Epithelial cell of proximal tubule (primary cell): ENCODE measurements around the gene DYRK3. TPM values are rescaled to one million over a fixed set of nuclear protein-coding genes. Genes with fewer than 3 reads are reported as not detected.

Experiments
- DNase-seq: peaks from one replicate; pipeline ENCODE4 v3.0.0-alpha.2; 2011; ENCODE audit warnings: low read depth
- H3K4me3 ChIP-seq: 2 replicates; pipeline ENCODE4 v1.5.1; 2011; ENCODE audit warnings: low read depth, mild to moderate bottlenecking, low read length
- CTCF ChIP-seq: conservative IDR thresholded peaks from 2 replicates; pipeline ENCODE4 v1.5.1; 2012; ENCODE audit warnings: low read depth, mild to moderate bottlenecking, low read length
- total RNA-seq: library from RNA; depleted of rRNA; stranded (reverse); fragments of >200 nt; gene quantifications from 2 replicates; pipeline ENCODE4 v1.2.3, GENCODE V29; 2015

The DYRK3 gene
- total RNA-seq, 1 donor from 2014 or later = 2.9 TPM

DNA sequence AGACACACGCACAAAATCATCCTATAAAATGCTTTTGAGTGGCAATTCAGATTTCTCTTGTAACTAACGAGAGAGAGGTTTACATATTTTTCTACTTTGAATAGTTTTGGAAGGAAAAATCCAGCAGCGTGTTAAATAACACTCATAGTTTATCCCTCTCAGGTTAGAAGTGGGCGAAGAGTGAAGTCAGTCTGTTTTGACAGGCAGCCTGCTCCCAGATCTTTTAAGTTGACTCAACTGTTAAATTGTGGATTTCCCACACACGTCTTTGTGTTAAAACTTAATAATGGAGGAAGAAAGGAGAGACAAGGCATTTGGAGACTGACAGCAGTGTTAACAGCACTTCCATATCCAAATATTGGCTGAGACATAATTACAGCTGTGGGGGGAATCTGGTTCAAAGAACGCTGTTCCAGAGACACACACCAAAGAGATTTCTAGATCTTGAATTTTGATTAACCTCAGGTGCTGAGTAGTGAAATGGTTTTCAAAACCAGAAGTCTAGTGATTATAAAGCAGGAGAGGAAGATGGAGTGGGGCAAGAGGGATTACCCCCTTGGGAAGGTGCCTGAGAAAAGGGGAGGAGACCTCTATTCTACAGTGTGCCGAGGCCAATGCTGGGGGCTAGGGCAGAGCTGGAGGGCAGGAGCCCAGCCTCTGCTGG, 52.0 kb downstream of the DYRK3 start:
- DNase-seq = no peak
- H3K4me3 ChIP-seq = peak overlapping the region; percentile 94
- TF ChIP-seq CTCF = no peak

DNA sequence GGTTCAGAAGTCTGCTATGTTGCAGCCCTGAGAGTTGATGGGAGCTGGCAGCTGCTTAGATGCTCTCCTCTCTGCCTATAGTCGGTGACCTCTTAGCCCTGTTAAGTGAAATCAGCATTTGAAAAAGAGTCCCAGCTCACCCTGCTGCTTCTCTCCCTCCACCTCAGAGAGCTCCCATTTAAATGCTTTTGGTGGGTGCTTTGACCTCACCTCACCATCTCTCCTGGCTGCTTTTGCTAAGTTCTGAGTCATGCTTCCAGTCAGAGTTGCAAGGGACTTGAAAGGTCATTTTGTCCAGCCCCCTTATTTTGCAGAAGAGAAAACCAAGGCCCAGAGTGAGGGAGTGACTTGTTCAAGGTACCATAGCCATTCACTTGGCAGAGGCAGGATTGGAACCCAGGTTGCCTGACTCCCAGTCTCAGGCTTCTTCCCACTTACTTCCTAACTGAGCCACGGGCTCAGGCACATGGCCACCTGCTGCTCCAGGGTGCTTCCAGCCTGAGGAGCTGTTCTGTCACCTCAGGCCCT, 52.6 kb downstream of the DYRK3 start:
- no peak for DNase-seq
- no peak for TF ChIP-seq CTCF
- H3K4me3 ChIP-seq = peak overlapping the region; percentile 94

- no peak for TF ChIP-seq CTCF
- no peak overlapping the region for H3K4me3 ChIP-seq
- no peak for DNase-seq
These were observed 55.2 kb downstream of the DYRK3 start for GRCh38 chr1:206690516-206690915.

GRCh38 chr1:206691604-206692003, 56.3 kb downstream of the DYRK3 start:
- peak overlapping the region; percentile 8 for H3K4me3 ChIP-seq
- no peak for TF ChIP-seq CTCF
- no peak for DNase-seq

- no peak for TF ChIP-seq CTCF
- DNase-seq = no peak
These were observed 57.7 kb downstream of the DYRK3 start for GRCh38 chr1:206693029-206693428.

DNA sequence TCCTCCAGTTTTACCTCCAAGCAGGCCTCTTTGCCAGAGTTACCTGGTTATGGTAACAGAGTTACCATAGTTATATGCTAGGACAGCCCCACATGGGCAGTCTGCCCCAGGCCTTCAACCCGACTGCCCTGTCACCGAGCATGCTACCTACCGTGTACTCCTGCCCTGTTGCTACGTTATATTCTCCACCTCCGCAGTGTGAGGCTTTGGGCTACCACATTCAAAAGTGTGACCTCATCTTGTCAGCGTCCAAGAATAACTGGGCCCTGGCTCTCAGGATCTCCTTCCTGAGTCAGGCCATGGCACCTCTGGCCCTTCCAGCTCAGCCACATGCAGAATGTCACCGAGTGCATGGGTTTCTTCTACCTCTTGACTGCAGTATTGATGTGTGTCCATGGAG, 58.3 kb downstream of the DYRK3 start:
- no peak overlapping the region for H3K4me3 ChIP-seq
- no peak for TF ChIP-seq CTCF
- DNase-seq = no peak

More at GRCh38 chr1:206693029-206693428, 57.7 kb downstream of the DYRK3 start:
- H3K4me3 ChIP-seq = peak overlapping the region; percentile 8
